Type B pancreatic cell (in vitro differentiated cells): Measurements from ENCODE around the gene SOCS7. TPM values are rescaled to one million over a fixed set of nuclear protein-coding genes. Genes with fewer than 3 reads are reported as not detected.

Experiments used
- DNase-seq: peaks from one replicate; pipeline ENCODE4 v3.0.0; 2021; ENCODE audit warnings: mixed read lengths; ENCODE audit not compliant: unreplicated experiment; ENCODE audit errors: extremely low spot score
- H3K27ac Mint-ChIP-seq: 2 replicates; pipeline ENCODE4 v1.8.0; 2021; ENCODE audit warnings: mild to moderate bottlenecking, mixed read lengths
- H3K27me3 Mint-ChIP-seq: 2 replicates; pipeline ENCODE4 v1.8.0; 2021; ENCODE audit warnings: mixed read lengths
- H3K36me3 Mint-ChIP-seq: 2 replicates; pipeline ENCODE4 v1.8.0; 2021; ENCODE audit warnings: mixed read lengths
- H3K4me1 Mint-ChIP-seq: one replicate; pipeline ENCODE4 v1.8.0; 2021; ENCODE audit warnings: mixed read lengths; ENCODE audit not compliant: unreplicated experiment
- H3K4me3 Mint-ChIP-seq: 2 replicates; pipeline ENCODE4 v1.8.0; 2021; ENCODE audit warnings: mild to moderate bottlenecking, mixed read lengths
- H3K9me3 Mint-ChIP-seq: 2 replicates; pipeline ENCODE4 v1.8.0; 2021; ENCODE audit warnings: mixed read lengths
- total RNA-seq: library from RNA; stranded (reverse); gene quantifications from 2 replicates; pipeline ENCODE4 v1.2.1, GENCODE V29; 2021; ENCODE audit warnings: low replicate concordance
- TF ChIP-seq, protein P1 (sequence below): fragments of 200-600 bp; sonication (generic); conservative IDR thresholded peaks from 2 replicates; pipeline ENCODE4 v1.5.0; 2021; ENCODE audit warnings: antibody characterized with exemption, mild to moderate bottlenecking

SOCS7 gene
- total RNA-seq, 1 donor from 2014 or later = 25.8 TPM

DNA sequence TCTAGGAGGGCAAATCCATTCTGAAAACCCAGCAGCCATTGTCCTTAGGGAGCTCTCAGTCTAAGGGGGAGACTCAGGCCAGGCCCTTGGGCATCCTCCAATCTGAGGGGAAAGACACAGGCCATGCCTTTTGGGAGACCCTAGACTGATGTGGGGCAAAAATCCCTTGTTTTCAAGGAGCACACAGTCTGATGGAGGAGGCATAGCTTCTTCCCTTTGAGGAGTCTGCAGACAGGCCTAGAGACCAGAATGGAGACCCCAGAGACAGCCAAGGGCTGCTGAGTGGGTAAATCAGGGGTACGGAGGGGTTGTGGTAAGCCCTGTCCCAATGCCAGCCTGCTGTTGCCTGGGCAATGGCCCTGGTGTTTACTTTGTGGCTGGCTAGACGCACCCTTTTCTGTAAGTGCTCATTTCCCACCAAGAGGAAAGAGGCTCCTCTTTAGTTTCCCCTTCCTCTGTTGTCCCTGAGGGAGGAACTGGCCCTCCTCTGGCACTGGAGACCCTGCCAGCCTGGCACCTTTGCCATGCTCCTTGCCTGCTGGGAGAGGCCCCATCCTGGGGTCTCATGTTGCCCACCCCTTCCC, 96.0 kb downstream of the SOCS7 start:
- TF ChIP-seq, protein P1, sequence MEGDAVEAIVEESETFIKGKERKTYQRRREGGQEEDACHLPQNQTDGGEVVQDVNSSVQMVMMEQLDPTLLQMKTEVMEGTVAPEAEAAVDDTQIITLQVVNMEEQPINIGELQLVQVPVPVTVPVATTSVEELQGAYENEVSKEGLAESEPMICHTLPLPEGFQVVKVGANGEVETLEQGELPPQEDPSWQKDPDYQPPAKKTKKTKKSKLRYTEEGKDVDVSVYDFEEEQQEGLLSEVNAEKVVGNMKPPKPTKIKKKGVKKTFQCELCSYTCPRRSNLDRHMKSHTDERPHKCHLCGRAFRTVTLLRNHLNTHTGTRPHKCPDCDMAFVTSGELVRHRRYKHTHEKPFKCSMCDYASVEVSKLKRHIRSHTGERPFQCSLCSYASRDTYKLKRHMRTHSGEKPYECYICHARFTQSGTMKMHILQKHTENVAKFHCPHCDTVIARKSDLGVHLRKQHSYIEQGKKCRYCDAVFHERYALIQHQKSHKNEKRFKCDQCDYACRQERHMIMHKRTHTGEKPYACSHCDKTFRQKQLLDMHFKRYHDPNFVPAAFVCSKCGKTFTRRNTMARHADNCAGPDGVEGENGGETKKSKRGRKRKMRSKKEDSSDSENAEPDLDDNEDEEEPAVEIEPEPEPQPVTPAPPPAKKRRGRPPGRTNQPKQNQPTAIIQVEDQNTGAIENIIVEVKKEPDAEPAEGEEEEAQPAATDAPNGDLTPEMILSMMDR = no peak
- H3K9me3 Mint-ChIP-seq = no peaks in the 10 kb centered on the region
- peaks cover 4% of the 10 kb centered on the region for H3K36me3 Mint-ChIP-seq
- no peak overlapping the region for H3K4me3 Mint-ChIP-seq
- H3K4me1 Mint-ChIP-seq = peaks cover 41% of the 10 kb centered on the region
- no peak for DNase-seq
- H3K27ac Mint-ChIP-seq = no peak overlapping the region
- peaks cover 10% of the 10 kb centered on the region for H3K27me3 Mint-ChIP-seq

DNA sequence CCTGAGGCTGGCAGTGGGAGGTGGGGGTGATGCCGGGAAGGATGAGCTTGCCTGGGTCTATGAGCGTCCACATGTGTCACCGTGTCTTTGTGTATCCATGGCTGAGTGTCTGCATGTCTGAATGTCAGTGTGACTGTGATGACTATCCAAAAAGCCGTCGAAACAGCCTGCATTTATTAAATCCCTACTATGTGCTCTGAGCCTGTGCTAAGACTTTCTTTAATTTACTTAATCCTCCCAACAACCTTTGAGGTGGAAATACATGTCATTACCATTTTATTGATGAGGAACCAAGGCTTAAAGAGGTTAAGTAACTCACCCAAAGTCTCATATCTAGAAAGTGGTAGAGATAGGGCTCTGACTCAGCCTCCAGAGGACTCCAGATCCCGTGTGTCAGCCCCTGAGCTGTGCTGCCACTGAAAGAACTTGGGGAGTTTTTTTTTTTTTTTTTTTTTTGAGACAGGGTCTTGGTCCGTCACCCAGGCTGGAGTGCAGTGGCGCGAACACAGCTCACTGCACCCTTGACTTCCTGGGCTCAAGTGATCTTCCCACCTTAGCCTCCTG, 96.6 kb downstream of the SOCS7 start:
- H3K4me1 Mint-ChIP-seq = peaks cover 43% of the 10 kb centered on the region
- peak overlapping the region; percentile 61 for H3K27ac Mint-ChIP-seq
- TF ChIP-seq, protein P1 = no peak
- peaks cover 17% of the 10 kb centered on the region for H3K27me3 Mint-ChIP-seq
- no peaks in the 10 kb centered on the region for H3K9me3 Mint-ChIP-seq
- H3K36me3 Mint-ChIP-seq = peaks cover 8% of the 10 kb centered on the region
- no peak overlapping the region for H3K4me3 Mint-ChIP-seq
- no peak for DNase-seq

DNA sequence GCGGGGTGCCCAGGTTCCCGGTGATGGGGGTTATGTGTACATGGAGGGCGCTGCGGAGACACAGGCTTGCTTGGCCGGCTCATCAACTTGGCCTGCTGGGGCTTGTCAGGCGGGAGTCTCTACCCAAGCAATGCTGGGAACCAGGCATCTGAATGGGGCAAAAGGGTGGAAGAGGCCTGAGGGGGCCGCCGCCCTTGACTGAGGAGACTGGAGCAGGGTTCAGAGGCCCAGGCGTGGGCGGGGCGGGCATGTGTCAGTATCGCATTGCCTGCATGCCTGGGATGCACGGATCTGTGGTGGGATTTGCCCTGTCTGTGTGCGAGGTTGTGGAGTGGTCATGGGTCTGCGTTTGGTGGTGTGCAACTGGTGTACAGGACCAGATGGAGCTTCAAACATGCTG, 97.7 kb downstream of the SOCS7 start:
- DNase-seq = no peak

DNA sequence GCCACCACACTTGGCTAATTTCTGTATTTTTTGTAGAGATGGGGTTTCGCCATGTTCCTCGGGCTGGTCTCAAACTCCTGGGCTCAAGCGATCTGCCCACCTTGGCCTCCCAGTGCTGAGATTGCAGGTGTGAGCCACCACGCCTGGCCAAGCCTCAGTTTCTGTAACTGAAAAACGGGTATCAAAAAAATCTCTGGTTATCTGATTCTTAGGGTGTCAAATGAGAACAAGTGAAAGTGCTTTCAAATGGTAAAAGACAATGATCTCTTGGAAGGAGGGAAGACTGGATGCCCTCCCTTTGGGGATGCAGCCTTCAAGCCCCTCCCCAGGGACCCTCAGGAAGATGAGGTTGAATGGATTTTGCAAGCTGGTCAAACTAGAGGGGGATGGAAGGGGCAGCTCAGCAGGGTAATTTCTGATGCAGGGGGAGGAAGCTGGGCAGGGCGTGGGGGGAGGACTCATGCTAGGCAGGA, 98.9 kb downstream of the SOCS7 start:
- DNase-seq = no peak
- TF ChIP-seq, protein P1 = no peak
- Mint-ChIP-seq H3K27ac (peak overlapping the region; percentile 98), H3K36me3 (peaks cover 8% of the 10 kb centered on the region), H3K4me3 (peak overlapping the region; percentile 89), H3K27me3 (peaks cover 25% of the 10 kb centered on the region), H3K4me1 (peaks cover 44% of the 10 kb centered on the region), H3K9me3 (no peaks in the 10 kb centered on the region)

More for the DNA sequence above, 97.7 kb downstream of the SOCS7 start:
- TF ChIP-seq, protein P1 = no peak
- peak overlapping the region; percentile 81 for H3K4me3 Mint-ChIP-seq
- peaks cover 18% of the 10 kb centered on the region for H3K27me3 Mint-ChIP-seq
- H3K27ac Mint-ChIP-seq = peak overlapping the region; percentile 96
- no peaks in the 10 kb centered on the region for H3K9me3 Mint-ChIP-seq
- peaks cover 8% of the 10 kb centered on the region for H3K36me3 Mint-ChIP-seq
- H3K4me1 Mint-ChIP-seq = peaks cover 38% of the 10 kb centered on the region

DNA sequence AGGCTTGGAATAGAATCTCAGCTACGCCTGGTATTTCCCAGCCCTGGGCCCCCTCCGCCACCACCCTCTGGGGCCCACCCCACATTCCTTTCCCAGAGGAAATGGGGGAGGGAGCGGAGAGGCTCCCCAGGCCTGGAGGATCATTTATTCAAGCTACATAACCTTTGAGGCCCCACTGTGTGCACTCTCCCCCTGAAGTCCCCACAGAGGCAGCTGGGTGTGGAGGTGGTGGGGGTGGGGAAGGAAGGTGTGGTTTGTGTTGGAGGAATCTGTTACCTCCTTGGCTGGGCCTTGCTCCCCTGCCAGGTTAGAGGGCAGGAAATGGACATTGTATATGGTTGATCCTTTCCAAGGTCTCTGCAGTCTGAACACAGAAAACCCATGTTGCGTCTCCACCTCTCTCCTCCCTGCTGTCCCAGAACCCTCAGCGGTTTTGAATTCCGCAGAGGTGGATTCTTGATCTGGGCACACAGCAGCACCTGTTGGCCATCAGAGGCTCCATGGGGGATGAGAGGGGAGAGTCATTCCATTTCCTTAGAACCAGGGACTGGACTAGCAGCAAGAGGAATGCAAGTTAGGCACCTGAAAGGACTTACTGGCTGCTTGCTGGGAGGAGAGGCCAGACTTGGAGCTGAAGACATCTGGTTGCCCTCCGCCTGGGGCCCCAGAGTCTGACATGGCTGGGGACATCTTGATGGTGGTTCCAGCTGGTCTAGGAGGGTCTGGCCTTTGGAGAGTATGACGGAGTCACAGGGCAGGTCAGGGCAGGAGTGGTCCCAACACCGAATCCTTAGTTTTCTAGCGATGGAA, 99.6 kb downstream of the SOCS7 start:
- H3K36me3 Mint-ChIP-seq = peaks cover 8% of the 10 kb centered on the region
- TF ChIP-seq, protein P1 = no peak
- peaks cover 48% of the 10 kb centered on the region for H3K4me1 Mint-ChIP-seq
- no peaks in the 10 kb centered on the region for H3K9me3 Mint-ChIP-seq
- H3K4me3 Mint-ChIP-seq = peak overlapping the region; percentile 89
- H3K27me3 Mint-ChIP-seq = peaks cover 29% of the 10 kb centered on the region
- DNase-seq = no peak
- peak overlapping the region; percentile 98 for H3K27ac Mint-ChIP-seq
